Aorta (tissue), 5 donors: Measurements from ENCODE around the gene PPIL4. TPM values are rescaled to one million over a fixed set of nuclear protein-coding genes. Genes with fewer than 3 reads are reported as not detected.
"Not testable (repeated sequence)": the region's sequence is repeated elsewhere in the genome, so short reads cannot be mapped to it uniquely, and the experiment has no call there.

Source experiments
- ATAC-seq: fragments of 200-7000 bp; cut with Tn5 transposase; one replicate; pipeline ENCODE4 v1.9.1; 2022; ENCODE audit warnings: moderate library complexity; ENCODE audit not compliant: low FRiP score
- DNase-seq, 2 donors: peaks; one replicate each; pipeline ENCODE4 v3.0.0-alpha.2; 2020
- H3K27ac ChIP-seq, 2 donors: one replicate each; pipeline ENCODE4 v1.5.1; 2013; ENCODE audit warnings: low read length in 2 of 2, mild to moderate bottlenecking in 2 of 2, moderate library complexity in 2 of 2, control low read depth in 1 of 2, inconsistent platforms in 1 of 2, low read depth in 1 of 2
- H3K27me3 ChIP-seq, 2 donors: one replicate each; pipeline ENCODE4 v1.6.1; 2013; ENCODE audit warnings: control low read depth in 1 of 2, low read length in 1 of 2, mild to moderate bottlenecking in 1 of 2, moderate library complexity in 1 of 2; ENCODE audit not compliant: insufficient read depth in 2 of 2, control insufficient read depth in 1 of 2
- H3K36me3 ChIP-seq, 2 donors: one replicate each; pipeline ENCODE4 v1.6.1; 2013; ENCODE audit warnings: control low read depth in 1 of 2, low read length in 1 of 2, mild to moderate bottlenecking in 1 of 2; ENCODE audit not compliant: insufficient read depth in 2 of 2, control insufficient read depth in 1 of 2
- H3K4me1 ChIP-seq, 2 donors: one replicate each; pipeline ENCODE4 v1.6.1; 2013; ENCODE audit warnings: low read length in 2 of 2, control low read depth in 1 of 2, mild to moderate bottlenecking in 1 of 2, moderate library complexity in 1 of 2; ENCODE audit not compliant: insufficient read depth in 2 of 2, control insufficient read depth in 1 of 2
- H3K4me3 ChIP-seq, 2 donors: one replicate each; pipeline ENCODE4 v1.5.1; 2013; ENCODE audit warnings: low read length in 2 of 2, control low read depth in 1 of 2, mild to moderate bottlenecking in 1 of 2
- H3K9me3 ChIP-seq: one replicate; pipeline ENCODE4 v1.6.1; 2013; ENCODE audit warnings: mild to moderate bottlenecking, low read length; ENCODE audit not compliant: control insufficient read depth
- WGBS, 2 donors: extraction: QIAGEN DNeasy Blood & Tissue Kit; methylation state at CpG; one replicate each; pipeline ENCODE4 v1.1.7; 2013; 5-methylcytosine and 5-hydroxymethylcytosine counted together
- intact Hi-C, 2 donors: fragments of 100-400 bp; cut with DNase I; formaldehyde crosslinking; loops; one replicate each; pipeline versions ENCODE4 v1.14.2 to v1.15.0; 2022
- polyA plus RNA-seq, 2 donors: library from polyadenylated mRNA; stranded (reverse); fragments of 200-250 nt; gene quantifications; one replicate each; pipeline ENCODE4 v1.2.3, GENCODE V29; 2013
- total RNA-seq, 2 donors: library from RNA; stranded (reverse); fragmentation: NEBNext Ultra II Directional; extraction: Animal tissue kit (Norgen Biotek cat#: 25700); gene quantifications; one replicate each; pipeline ENCODE4 v1.2.1, GENCODE V29; 2021
- donor health status: healthy with polysubstance abuse.
- donor health status: Bipolar disorder and iron deficiency.
- donor health status: DM: no; HTN: no; CAD: no.
- donor health status: DM: no; HTN: no; CAD: no.
- donor health status: DM: yes; HTN: yes; CAD: no.

Gene PPIL4
- total and polyA plus RNA-seq, 4 donors: 15.7 to 34.4 (median 24.6) TPM

DNA sequence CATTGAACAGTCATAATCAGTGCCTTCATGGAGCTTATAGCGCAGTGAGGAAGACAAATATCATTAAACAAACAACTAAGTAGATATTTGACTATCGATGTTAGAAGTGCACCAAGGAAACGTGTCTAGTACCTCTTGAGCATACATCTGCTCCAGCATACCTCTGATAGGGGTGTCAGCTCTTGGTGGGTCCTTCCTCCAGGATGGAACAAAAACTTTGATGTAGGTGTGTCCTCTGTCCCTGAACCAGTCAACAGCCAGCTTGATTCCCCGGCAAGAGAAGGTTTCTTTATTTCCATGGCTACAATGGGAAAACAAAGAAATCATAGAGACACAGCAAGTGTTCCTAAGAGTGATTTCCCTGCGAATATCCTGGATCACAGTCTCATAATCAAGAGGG, 84.2 kb downstream of the PPIL4 start:
- no peak for ATAC-seq
- H3K27me3 ChIP-seq: no peaks in the 10 kb centered on the region
- no peak overlapping the region for H3K4me3 ChIP-seq
- DNase-seq: no peak
- WGBS, 2 donors: 91 to 93% methylated on average over 5 of the region's 5 CpGs
- no peaks in the 10 kb centered on the region for H3K36me3 ChIP-seq
- H3K9me3 ChIP-seq: no peaks in the 10 kb centered on the region
- no peaks in the 10 kb centered on the region for H3K4me1 ChIP-seq
- no peak overlapping the region for H3K27ac ChIP-seq
- intact Hi-C loops: no loop called here

- intact Hi-C loops, ATAC-seq, H3K27me3 ChIP-seq, H3K4me1 ChIP-seq, H3K4me3 ChIP-seq, H3K9me3 ChIP-seq, H3K27ac ChIP-seq, H3K36me3 ChIP-seq: not testable (repeated sequence)
- DNase-seq: peak in 1 of 2 donors; percentile 24
- WGBS, 2 donors: 62 to 65% methylated on average over 3 of the region's 3 CpGs
These were observed 85.6 kb downstream of the PPIL4 start for GRCh38 chr6:149460249-149460648.

- peak in 1 of 2 donors; percentile 35 for DNase-seq
- Histone ChIP-seq H3K4me1 (no peaks in the 10 kb centered on the region), H3K27ac (no peak overlapping the region), H3K36me3 (no peaks in the 10 kb centered on the region), H3K27me3 (no peaks in the 10 kb centered on the region), H3K9me3 (no peaks in the 10 kb centered on the region), H3K4me3 (no peak overlapping the region)
- 70 to 84% methylated on average over 5 of the region's 5 CpGs for WGBS, 2 donors
- intact Hi-C loops: no loop called here
- ATAC-seq: no peak
These were observed 86.1 kb downstream of the PPIL4 start for GRCh38 chr6:149459761-149460160.

DNA sequence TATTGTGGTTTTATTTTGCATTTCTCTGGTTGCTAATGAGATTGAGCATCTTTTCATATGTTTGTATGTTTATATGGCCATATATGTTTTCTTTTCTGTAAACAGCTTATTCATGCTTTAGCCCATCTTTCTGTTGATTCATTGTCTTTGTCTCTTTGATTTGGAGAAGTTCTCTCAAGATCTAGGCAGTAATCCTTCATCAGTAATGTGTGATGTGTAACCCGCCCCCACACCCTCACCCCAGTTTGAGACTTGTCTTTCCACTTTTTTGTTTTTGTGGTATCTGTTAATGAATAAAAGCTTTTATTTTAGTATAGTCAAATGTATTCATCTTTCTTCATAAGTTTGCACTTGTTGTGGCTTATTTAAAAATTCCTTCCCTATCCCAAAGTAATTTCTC, 87.0 kb downstream of the PPIL4 start:
- no peak for ATAC-seq
- intact Hi-C loops: no loop called here
- Histone ChIP-seq H3K9me3 (no peaks in the 10 kb centered on the region), H3K4me3 (no peak overlapping the region), H3K4me1 (no peaks in the 10 kb centered on the region), H3K27ac (no peak overlapping the region), H3K27me3 (no peaks in the 10 kb centered on the region), H3K36me3 (no peaks in the 10 kb centered on the region)
- DNase-seq: no peak
- WGBS, 2 donors: 97% methylated on average over 1 of the region's 1 CpG

DNA sequence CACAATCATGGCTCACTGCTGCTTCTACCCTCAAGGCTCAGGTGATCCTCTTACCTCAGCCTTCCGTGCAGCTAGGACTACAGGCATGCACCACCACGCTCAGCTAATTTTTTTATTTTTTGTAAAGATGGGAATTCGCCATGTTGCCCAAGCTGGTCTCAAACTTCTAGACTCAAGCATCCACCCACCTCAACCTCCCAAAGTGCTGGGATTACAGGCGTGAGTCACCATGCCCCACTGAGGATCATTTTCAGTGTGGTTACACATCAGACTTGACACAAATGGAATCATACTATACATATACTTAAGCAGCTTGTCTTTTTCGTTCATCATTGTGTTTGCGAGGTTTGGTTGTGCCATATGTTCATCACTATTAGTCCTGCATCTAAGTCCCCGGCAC, 87.6 kb downstream of the PPIL4 start:
- H3K27ac ChIP-seq: no peak overlapping the region
- no peaks in the 10 kb centered on the region for H3K27me3 ChIP-seq
- no peaks in the 10 kb centered on the region for H3K9me3 ChIP-seq
- no peak overlapping the region for H3K4me3 ChIP-seq
- 94 to 96% methylated on average over 7 of the region's 7 CpGs for WGBS, 2 donors
- no peak for ATAC-seq
- no peaks in the 10 kb centered on the region for H3K4me1 ChIP-seq
- DNase-seq: no peak
- intact Hi-C loops: no loop called here
- H3K36me3 ChIP-seq: no peaks in the 10 kb centered on the region

DNA sequence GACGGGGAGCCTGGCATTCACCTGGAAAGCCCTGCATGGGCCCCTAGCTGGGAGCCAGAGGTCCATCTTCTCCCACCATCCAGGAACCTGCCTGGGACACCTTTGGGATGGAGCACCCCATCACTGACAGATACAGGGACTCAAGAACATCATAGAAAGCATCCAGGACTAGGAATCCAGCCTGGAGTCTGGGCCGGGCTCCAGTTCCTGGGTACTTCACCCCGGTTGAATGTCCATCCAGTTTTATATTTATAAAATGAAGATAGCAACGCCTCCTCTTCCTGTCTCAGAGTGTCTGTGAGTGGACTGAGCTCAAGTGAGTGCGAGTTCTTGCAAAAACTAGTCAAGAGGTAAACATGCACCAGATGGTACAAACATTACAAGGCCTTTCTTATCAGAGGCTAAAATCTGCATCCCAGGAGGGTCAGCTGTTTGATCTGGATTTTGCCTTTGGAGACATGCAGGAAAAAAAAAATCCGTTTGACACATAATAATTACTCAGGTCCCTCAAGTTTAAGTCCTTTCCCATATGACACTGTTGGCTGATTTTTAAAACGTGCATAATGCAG, 88.4 kb downstream of the PPIL4 start:
- Histone ChIP-seq H3K36me3 (no peaks in the 10 kb centered on the region), H3K9me3 (no peaks in the 10 kb centered on the region), H3K4me1 (no peaks in the 10 kb centered on the region), H3K27me3 (no peaks in the 10 kb centered on the region), H3K4me3 (no peak overlapping the region), H3K27ac (no peak overlapping the region)
- DNase-seq (peak in 1 of 2 donors; percentile 46), ATAC-seq (no peak)
- intact Hi-C loops: no loop called here
- WGBS, 2 donors: 86 to 87% methylated on average over 7 of the region's 7 CpGs

DNA sequence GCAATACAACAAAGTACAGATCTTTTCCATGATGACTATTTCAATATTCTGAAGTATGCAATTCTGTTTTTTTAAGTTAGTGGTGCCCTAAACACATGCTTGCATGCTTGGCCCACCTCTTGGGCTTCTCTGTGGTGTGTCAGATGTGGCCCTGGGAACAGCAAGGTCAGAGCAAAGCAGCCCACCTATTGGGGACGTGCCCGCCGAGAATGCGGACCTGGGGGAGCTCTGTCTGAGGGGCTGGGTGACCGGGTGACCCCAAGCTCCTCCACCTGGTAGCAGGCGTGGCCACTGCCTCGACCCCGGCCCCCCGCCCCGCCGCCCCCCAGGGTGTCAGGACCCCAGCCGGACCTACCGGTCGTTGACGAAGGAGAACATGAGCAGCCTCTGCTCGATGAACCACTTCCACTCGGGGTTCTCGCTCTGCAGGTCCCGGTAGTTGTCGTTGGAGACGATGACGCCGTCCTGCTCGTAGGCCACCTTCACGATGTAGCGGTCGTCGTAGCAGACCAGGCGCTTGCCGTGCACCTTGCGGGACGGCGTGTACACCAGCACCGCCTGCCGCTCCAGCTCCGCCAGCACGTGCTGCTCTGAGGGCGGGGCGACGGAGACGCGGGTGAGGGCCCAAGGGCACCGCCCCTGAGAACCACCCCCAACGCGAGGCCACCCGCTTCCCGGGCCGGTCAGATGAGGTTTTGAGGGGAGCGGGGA, 89.4 kb downstream of the PPIL4 start:
- Histone ChIP-seq H3K27me3 (no peaks in the 10 kb centered on the region), H3K9me3 (no peaks in the 10 kb centered on the region), H3K36me3 (no peaks in the 10 kb centered on the region), H3K27ac (no peak overlapping the region), H3K4me3 (no peak overlapping the region), H3K4me1 (no peaks in the 10 kb centered on the region)
- 89 to 92% methylated on average over 49 of the region's 49 CpGs for WGBS, 2 donors
- DNase-seq (peak; percentile 44 to 73), ATAC-seq (no peak)
- intact Hi-C loops: no loop called here

DNA sequence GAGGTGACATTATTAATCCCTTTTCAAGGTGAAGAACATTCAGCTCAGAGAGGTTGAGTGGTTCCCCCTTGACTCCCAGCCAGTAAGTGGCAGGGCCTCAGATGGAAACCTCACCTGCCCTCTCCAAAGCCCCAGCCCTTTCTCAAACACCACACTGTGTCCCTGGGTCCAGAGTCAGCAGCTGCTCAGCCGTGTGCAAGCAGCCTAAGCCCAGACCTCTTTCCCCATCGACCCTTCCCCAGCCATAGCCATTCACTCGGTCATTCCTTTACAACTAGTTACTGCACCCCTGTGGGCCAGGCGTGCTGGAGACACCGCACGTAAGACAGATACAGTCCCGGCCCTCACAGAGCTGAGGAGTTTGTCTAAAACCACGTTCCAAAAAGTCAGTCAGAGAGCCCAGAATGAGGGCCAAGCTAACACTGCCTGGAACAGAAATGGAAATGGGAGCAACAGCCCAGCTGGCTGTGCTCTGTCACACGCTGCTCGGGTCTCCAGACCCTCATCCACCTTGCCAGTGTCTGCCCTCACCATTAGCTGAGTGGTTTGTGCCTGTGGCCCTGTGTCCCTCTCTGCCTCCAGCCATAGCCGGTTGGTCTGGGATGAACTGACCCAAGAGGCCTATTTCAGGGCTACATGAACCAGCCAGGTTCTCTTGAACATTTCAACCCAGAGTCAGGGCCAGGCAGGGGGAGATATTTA, 90.7 kb downstream of the PPIL4 start:
- intact Hi-C loops: no loop called here
- ATAC-seq (peak; percentile 36), DNase-seq (peak in 1 of 2 donors; percentile 47)
- Histone ChIP-seq H3K9me3 (no peaks in the 10 kb centered on the region), H3K36me3 (no peaks in the 10 kb centered on the region), H3K4me3 (no peak overlapping the region), H3K27me3 (no peaks in the 10 kb centered on the region), H3K27ac (peak overlapping the region in 1 of 2 donors; percentile 4), H3K4me1 (no peaks in the 10 kb centered on the region)
- 42% methylated on average over 11 of the region's 11 CpGs for WGBS, 2 donors
